Lower leg skin (tissue), 3 donors: ENCODE measurements around the gene FLAD1.

Experiments
- POLR2A ChIP-seq, 2 donors: fragments of 450-650 bp; IDR thresholded peaks; one replicate each; pipeline ENCODE4 v1.6.1; 2016 to 2017; ENCODE audit warnings: antibody characterized with exemption in 2 of 2, mild to moderate bottlenecking in 1 of 2, moderate library complexity in 1 of 2
- TF ChIP-seq, protein P1 (sequence below), 3 donors: fragments of 450-650 bp; IDR thresholded peaks; one replicate each; pipeline ENCODE4 v1.5.1; 2016; ENCODE audit warnings: antibody characterized with exemption in 3 of 3, mild to moderate bottlenecking in 3 of 3, moderate library complexity in 2 of 3

DNA sequence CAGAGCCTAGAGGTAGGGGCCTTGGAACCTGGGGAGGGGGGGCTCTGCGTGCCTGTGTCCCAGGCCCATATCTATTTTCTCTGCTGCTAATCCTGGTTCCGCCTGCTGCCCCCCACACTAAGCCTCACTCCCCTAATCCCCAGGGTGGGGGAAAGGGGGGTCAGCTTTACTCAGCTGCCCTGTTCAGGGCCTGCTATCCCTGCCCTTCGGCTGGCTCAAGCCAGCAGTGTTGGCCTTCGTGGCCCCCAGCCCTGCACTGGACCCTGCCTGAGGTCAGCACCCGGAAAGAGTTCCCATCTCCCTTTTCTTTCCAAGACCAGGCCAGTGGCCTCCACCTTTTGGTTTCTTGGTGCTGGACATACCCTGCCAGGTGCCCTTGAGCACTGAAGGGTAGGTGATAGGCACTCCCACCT is 27.9 kb downstream of the FLAD1 start:
- TF ChIP-seq POLR2A (IDR thresholded peaks at IDR 0.05) = no peak
- TF ChIP-seq, protein P1, sequence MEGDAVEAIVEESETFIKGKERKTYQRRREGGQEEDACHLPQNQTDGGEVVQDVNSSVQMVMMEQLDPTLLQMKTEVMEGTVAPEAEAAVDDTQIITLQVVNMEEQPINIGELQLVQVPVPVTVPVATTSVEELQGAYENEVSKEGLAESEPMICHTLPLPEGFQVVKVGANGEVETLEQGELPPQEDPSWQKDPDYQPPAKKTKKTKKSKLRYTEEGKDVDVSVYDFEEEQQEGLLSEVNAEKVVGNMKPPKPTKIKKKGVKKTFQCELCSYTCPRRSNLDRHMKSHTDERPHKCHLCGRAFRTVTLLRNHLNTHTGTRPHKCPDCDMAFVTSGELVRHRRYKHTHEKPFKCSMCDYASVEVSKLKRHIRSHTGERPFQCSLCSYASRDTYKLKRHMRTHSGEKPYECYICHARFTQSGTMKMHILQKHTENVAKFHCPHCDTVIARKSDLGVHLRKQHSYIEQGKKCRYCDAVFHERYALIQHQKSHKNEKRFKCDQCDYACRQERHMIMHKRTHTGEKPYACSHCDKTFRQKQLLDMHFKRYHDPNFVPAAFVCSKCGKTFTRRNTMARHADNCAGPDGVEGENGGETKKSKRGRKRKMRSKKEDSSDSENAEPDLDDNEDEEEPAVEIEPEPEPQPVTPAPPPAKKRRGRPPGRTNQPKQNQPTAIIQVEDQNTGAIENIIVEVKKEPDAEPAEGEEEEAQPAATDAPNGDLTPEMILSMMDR (IDR thresholded peaks at IDR 0.05) = no peak
